HG02610 (cell line): ENCODE data around the gene TREX2.
"Not testable (repeated sequence)": the region's sequence is repeated elsewhere in the genome, so short reads cannot be mapped to it uniquely, and the experiment has no call there.

ENCODE experiments used
- ATAC-seq: cut with Tn5 transposase; IDR thresholded peaks from one replicate; pipeline ENCODE4 v1.9.1; 2021; ENCODE audit warnings: mild to moderate bottlenecking, moderate library complexity; ENCODE audit not compliant: unreplicated experiment

TREX2 gene

GRCh38 chrX:153410888-153411254 is 35.0 kb downstream of the TREX2 start:
- ATAC-seq, result no peak

DNA sequence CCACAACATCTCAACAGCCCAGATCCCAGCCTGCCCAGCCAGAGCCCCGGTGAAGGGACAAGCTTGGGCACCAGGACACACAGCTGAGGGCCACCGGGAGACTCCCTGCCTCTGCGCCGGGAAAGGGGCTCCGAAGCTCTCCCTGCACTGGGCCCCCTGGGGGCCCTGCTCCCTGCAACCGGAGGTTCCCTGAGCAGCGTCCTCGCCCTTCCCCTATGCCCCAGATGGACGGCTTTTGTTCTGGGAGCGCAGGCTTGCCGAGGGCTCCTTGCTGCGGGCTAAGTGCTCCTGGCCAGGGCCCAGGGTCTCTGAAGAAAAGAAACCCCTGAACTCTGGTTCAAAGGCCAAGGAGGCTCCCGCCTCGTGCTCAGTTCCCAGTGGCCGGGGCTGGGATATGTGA is 35.5 kb downstream of the TREX2 start:
- no peak for ATAC-seq

DNA sequence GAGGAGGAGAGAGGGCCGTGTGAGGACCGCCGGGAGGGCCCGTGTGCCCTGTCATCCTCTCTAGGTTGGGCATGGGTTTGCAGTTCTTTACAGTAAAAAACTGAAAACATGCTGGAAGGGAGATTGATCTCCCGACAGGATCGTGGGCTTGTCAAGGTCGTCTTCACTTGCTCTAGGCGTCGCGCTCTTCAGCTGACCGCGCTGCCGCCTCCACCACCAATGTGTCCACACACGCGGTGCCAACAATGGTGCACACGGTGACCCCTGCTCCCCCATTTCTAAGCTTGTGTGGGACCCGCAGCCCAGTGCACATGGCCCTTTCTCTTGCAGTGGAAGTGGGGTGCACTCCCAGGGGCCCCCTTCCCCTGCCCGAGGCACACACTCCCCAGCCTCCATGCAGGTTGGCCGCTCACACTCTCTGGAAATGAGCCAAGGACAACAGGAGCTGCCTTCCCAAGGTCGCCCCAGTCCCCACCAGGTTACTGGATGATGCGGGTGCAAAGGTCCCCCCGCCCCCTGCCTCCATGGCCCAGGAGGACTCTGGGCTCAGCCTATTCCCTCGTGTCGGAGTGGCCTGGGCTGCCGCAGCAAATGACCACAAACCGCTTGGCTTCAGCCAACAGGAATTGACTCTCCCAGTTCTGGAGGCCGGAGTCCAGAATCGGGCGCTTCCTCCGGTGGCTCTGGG is 36.3 kb downstream of the TREX2 start:
- ATAC-seq, result no peak

DNA sequence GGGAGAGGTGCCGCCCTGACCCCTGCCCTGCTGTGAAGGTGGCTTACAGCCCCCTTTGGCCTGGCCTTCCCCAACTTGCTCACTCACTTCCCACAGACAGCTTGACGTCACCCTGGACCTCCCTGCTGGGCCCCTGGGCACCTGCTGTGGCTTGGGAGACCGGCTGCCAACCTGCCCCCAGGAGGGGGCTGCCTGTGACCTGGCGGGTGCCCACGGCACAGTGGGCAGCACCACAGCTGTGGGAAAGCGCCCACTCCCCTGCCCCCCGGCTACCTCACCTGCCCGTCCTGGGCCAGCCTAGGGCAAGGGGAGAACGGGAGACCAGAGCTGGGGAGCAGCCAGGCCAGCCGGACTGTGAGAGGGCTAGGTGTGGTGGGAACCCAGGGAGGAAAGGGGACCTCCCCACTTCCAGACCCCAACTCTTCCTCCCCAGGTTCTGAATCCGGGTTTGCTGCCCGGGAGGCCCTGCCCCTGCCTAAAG is 36.9 kb downstream of the TREX2 start:
- ATAC-seq, result no peak

DNA sequence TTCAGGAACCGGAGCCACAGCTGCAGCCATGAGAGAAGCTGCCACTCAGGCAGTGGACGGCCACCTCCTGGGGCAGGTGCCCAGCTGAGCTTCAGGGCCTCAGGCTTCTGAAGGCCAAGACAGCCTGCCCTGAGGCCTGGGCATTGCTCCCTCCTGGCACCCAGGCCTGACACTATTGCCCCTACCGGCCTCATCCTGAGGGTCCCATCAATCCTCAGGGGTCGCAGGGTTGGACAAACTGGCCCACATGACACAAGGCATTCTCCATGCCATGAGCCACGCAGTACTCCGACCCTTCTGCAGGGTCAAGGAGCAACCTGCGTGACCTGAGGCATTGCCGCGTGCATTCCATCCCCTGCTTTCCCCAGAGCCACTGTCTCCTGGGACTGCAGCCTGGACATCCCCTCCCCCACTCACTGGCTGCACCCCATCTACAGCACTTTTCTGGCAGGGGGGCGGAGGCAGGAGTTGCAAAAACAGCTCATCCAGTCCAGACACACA is 37.6 kb downstream of the TREX2 start:
- ATAC-seq, result no peak

DNA sequence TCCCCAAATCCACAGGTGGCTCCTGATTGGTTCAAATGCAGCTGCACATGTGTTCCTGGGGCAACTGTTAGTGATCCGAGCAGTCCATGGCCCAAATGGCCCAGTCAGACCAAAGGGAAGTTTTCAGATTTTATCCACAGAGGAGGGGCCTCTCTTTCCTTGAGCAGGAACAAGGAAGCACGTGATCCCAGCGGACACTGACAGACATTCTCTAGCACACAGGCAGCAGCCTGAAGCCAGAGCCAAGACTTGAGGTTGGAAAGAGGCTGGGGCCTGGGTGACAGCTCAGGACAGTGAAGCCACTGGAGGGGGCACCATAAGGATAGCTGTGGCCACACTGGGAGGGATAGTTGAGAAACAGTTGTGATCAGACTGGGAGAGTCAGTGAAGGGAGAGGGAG is 38.1 kb downstream of the TREX2 start:
- ATAC-seq, result no peak

- no peak for ATAC-seq
Measured at GRCh38 chrX:153406903-153407302, 39.0 kb downstream of the TREX2 start.

DNA sequence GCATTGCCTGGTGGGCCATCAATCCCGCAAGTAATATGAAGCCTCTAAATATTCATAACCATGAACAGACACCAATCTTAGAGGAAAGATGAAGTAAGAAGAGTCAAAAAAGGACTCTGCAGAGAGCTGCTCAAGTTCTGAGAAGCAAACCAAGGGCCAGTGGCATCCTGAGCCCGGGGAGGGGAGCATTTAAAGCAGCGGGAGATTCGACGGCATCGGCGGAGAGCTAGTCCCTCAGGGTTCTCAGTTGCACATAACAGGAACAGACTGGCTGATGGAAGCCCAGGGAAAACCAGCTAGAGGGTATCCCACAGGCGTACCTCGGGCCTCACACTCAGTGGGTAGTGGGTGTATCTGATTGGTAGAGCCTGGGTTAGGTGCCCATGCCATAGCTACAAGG is 39.8 kb downstream of the TREX2 start:
- ATAC-seq, result no peak

DNA sequence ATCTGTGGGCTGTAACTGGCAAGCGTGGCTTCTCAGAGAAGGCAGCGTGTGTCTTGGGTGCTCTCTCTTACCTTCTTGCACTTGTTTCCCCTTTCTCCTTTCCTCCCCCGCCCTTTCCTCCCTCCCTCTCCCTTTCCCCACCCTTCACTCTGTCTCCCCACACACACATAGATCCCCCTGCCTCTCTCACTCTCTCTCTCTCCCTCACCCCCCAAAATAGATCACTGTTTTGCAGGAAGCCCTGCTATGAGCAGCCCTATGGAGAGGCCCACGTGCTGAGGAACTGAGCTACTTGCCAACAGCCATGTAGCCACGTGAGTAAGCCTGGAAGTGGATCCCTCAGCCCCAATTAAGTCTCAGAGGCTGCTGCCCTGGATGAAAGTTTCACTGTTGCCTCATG is 40.4 kb downstream of the TREX2 start:
- ATAC-seq, result no peak

GRCh38 chrX:153404333-153404732 is 41.5 kb downstream of the TREX2 start:
- ATAC-seq, result not testable (repeated sequence)

DNA sequence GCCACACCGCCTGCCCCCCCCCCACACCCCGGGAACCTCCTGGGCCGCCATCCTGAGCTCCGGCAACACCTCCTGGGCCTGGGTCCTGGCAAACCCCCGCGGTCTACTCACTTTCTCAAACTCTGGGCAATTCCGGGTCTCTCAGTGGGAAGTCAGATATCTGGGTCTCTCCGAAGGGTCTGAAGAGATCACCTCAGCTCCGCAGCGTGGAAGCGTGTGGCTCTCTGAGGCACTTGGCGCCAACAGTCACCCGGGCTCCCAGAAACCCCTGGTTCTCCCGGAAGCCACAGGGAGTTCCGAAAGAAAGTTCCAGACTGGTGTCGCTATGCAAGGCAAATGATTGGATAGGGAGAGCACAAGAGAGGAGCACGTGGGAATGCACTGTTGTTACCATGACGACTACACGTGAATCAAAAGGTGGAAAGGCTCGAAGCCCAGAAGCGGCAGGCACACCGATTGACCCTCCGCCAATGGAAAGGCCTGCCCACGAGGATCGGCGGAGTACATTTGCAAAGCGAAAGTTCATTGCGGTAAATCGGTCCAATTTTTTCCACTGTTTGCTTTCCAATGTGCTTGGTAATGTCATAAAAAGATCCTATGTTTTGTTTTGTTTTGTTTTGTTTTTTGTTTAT is 44.6 kb downstream of the TREX2 start, which contains the start of gene PNMA6E:
TSS of gene PNMA6E (minus strand) at position 218 of the 632 bp plus-strand sequence. CDS start 2,501 bp downstream, outside the sequence.
- no peak for ATAC-seq

DNA sequence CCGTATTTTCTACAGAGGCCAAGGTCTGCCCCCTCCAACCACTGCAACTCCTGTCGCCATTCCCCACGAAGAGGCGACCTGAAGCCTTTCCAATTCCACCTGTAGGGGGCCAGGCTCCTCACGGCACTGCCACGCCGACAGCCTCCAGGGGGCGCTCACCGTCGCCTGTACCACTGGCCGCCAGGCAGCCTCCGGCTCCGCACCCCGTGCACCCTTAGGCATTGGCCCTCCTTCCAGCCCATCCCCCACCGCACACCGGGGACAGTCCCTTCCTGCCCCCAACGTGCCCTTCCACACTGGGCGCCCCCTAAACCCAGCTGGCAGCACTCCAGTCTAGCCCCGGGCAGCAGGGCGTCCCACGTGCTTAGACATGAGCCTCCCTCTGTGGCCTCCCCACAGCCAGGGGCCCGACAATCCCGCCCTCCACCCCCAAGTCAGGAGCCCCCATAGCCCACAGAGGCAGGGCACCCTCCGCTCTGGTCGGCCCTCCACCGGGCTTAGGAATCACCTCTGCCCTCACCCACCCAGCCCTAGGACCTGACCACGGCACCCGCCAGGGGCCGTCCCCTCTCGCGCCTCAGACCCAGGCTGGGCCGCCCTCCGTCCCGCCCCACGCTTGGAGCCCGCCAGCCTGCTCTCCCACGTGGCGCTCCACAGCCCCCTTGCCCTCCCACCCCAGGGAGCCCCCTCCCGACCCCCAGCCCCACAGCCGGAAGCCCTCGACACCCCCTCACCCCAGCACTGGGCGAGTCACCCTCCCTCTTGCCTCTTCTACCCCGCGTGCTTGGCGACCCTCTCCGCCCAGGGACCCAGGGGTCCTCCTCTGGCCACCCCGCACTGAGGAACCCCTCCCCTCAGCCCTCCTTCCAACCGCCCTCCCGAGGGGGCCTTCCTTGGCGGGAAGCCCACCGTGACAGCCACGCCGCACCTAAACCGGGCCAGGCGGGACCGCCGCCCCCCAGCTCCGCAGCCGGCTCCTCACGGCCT is 45.4 kb downstream of the TREX2 start:
- ATAC-seq, result no peak

DNA sequence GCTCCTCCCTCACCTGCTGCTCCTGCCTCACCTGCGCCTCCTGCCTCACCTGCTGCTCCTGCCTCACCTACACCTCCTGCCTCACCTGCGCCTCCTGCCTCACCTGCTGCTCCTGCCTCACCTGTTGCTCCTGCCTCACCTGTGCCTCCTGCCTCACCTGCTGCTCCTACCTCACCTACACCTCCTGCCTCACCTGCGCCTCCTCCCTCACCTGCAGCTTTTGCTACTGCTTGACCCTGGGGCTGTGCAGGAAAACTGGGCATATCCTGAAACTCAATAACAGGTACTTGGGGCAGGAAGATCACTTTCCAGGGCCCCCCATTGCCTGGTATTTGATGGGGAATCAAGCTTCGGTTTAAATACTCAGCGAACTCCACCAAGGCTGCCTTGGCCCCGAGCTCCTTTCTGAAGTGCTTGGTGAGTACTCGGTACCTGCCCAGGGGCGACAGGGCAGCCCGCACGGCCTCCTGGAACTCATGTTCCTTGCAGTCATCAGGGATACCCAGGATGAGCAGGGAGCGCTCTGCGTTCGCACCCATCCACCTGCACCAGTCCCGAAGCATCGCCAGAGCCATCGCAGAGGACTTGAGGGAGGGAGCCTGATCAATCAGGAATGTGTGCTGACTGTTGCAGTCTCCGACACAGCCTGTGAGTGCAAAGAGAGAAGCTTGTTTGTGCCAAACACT is 47.4 kb downstream of the TREX2 start:
- no peak for ATAC-seq

DNA sequence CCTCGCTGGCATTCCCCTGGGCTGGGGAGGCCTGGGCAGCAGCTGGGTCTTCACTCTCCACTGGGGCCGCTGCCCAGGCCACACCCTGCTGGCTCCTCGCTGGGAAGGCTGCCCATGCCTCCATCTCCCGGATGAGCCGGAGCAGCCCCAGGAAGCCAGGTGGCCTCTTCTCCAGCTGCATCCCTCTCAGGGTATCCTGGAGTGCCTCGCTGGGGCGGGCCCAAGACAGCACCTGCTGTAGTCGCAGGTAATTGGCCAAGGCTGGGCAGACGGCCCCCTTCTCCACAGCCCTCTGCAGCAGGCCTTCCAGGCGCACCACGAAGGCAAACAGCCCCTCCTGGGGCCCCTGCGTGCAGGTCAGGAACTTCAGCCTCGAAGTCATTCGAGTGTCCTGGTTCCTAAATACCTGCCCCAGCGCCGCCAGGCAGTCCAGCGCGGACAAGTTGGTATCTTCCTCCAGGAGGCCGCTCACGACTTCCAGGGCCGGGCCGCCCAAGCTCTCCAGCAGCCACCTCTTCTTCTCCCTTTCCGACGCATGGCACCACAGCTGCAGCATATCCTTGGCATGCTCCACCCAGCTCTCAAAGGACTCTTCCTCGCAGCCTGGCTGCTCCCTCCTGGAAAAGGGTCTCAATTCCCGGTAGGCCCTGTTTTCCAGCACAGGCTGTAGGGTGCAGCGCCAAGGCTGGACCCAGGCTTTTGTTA is 48.4 kb downstream of the TREX2 start:
- no peak for ATAC-seq

DNA sequence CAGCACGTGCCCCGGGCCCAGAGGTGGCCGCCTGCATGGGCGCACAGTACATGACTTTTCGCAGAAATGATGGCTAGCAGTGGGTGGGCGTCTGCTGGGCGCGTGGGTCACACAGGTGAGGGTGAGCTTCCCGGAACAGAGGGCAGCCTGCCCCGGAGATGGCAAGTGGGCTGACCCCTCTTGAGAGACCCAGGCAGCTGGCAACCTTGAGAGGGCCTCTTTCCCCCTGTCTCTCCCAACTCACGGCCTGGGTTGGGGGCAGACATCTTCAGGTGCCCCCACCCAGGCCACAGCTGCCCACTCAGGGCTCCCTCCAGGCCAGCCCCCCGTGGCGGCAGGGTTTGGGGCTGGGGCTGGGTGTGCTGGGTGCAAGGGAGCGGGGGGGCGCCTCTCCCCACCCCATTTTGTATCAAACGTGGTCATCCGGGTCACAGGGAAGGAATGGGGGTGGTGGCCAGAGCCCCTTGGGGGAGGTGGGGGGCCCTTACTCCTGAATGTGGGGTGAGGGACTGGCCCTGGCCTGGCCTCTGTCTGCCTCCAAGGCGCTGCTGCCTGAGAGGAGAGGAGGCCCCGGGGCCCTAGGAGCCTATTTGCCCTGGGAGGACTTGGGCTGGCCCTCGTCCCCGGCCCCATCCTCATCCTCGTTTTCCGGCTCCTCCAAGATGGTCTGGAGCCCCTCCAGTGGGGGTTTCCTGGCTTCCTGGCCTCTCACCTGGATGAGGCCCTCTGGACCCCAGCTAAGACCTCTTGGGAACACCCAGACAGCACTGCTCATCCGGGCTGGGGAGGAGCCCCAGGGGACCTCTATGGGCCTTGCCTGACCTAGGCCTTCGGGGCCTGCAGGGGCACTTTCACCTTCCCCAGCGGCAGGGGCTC is 49.3 kb downstream of the TREX2 start:
- ATAC-seq, result no peak

- ATAC-seq, result no peak
Measured at GRCh38 chrX:153395613-153396319, 50.1 kb downstream of the TREX2 start.

- no peak for ATAC-seq
Measured at GRCh38 chrX:153394612-153395011, 51.2 kb downstream of the TREX2 start.
